Neural cell (in vitro differentiated cells): ENCODE results near the gene MRPS35. TPM values are rescaled to one million over a fixed set of nuclear protein-coding genes. Genes with fewer than 3 reads are reported as not detected.

ENCODE experiments used
- H2AFZ ChIP-seq: fragments of 200-600, 300-800 bp; sonication (generic), shearing (Covaris generic); 2 replicates; pipeline ENCODE4 v1.6.0; 2014; ENCODE audit warnings: low read depth, mild to moderate bottlenecking, antibody characterized with exemption, low read length, moderate library complexity
- H3F3A ChIP-seq: fragments of 200-600 bp; shearing (Covaris generic); 2 replicates; pipeline ENCODE4 v1.6.1; 2016; ENCODE audit warnings: mild to moderate bottlenecking, moderate library complexity, mixed read lengths, antibody characterized with exemption, low read length; ENCODE audit not compliant: insufficient read depth, poor library complexity, severe bottlenecking
- H3K27ac ChIP-seq: fragments of 200-600, 300-800 bp; sonication (generic), shearing (Covaris generic); 2 replicates; pipeline ENCODE4 v1.5.1; 2014; ENCODE audit warnings: mild to moderate bottlenecking, low read length, moderate library complexity
- H3K27me3 ChIP-seq: fragments of 300-800, 200-600 bp; sonication (generic), shearing (Covaris generic); 2 replicates; pipeline ENCODE4 v1.6.0; 2014; ENCODE audit warnings: mild to moderate bottlenecking, low read depth, low read length, moderate library complexity; ENCODE audit not compliant: insufficient read depth
- H3K36me3 ChIP-seq: fragments of 300-800, 200-600 bp; sonication (generic), shearing (Covaris generic); 2 replicates; pipeline ENCODE4 v1.5.1; 2014; ENCODE audit warnings: mild to moderate bottlenecking, antibody characterized with exemption, low read length, moderate library complexity; ENCODE audit not compliant: insufficient read depth
- H3K4me2 ChIP-seq: fragments of 300-800, 200-600 bp; sonication (generic), shearing (Covaris generic); 2 replicates; pipeline ENCODE4 v1.6.0; 2014; ENCODE audit warnings: mild to moderate bottlenecking, low read length
- H3K4me3 ChIP-seq: fragments of 300-800, 200-600 bp; sonication (generic), shearing (Covaris generic); 2 replicates; pipeline ENCODE4 v1.5.1; 2014; ENCODE audit warnings: mild to moderate bottlenecking, low read length, moderate library complexity
- H3K79me2 ChIP-seq: fragments of 200-600 bp; shearing (Covaris generic); replicated peaks from 2 replicates; pipeline ENCODE4 v1.6.0; 2014; ENCODE audit warnings: mild to moderate bottlenecking, low read length, moderate library complexity; ENCODE audit not compliant: insufficient read depth
- H3K9ac ChIP-seq: fragments of 300-800, 200-600 bp; sonication (generic), shearing (Covaris generic); 2 replicates; pipeline ENCODE4 v1.6.1; 2016; ENCODE audit warnings: mild to moderate bottlenecking, low read length, mixed read lengths
- H3K9me2 ChIP-seq: fragments of 200-600 bp; shearing (Covaris generic); 2 replicates; pipeline ENCODE4 v1.6.1; 2016; ENCODE audit warnings: mild to moderate bottlenecking, low read length, mixed read lengths; ENCODE audit not compliant: insufficient read depth
- H3K9me3 ChIP-seq: fragments of 200-600, 300-800 bp; sonication (generic), shearing (Covaris generic); 2 replicates; pipeline ENCODE4 v1.6.1; 2016; ENCODE audit warnings: mild to moderate bottlenecking, mixed run types, low read length, moderate library complexity, mixed read lengths
- H4K20me1 ChIP-seq: fragments of 200-600 bp; shearing (Covaris generic); 2 replicates; pipeline ENCODE4 v1.6.1; 2016; ENCODE audit warnings: mild to moderate bottlenecking, mixed run types; ENCODE audit not compliant: insufficient read depth
- EP300 ChIP-seq: fragments of 450-650 bp; conservative IDR thresholded peaks from 2 replicates; pipeline ENCODE4 v1.6.1; 2014; ENCODE audit warnings: antibody characterized with exemption, mild to moderate bottlenecking, moderate library complexity; ENCODE audit not compliant: poor library complexity, severe bottlenecking
- EZH2 ChIP-seq: fragments of 200-600, 300-800 bp; shearing (Covaris generic), sonication (generic); IDR thresholded peaks from 2 replicates; pipeline ENCODE4 v1.6.1; 2014; ENCODE audit warnings: antibody characterized with exemption, low read length, borderline replicate concordance, mild to moderate bottlenecking; ENCODE audit not compliant: insufficient read depth, poor library complexity, severe bottlenecking
- MXI1 ChIP-seq: fragments of 450-650 bp; conservative IDR thresholded peaks from 2 replicates; pipeline ENCODE4 v1.6.1; 2014; ENCODE audit warnings: antibody characterized with exemption, mild to moderate bottlenecking; ENCODE audit not compliant: poor library complexity, severe bottlenecking
- POLR2AphosphoS5 ChIP-seq: IDR thresholded peaks from 2 replicates; pipeline ENCODE4 v1.6.1; 2012
- RAD21 ChIP-seq: fragments of 450-650 bp; conservative IDR thresholded peaks from 2 replicates; pipeline ENCODE4 v1.6.1; 2014; ENCODE audit warnings: antibody characterized with exemption, mild to moderate bottlenecking, moderate library complexity
- SMC3 ChIP-seq: fragments of 450-650 bp; conservative IDR thresholded peaks from 2 replicates; pipeline ENCODE4 v1.6.1; 2014; ENCODE audit warnings: antibody characterized with exemption, mild to moderate bottlenecking, moderate library complexity; ENCODE audit not compliant: poor library complexity
- TAF1 ChIP-seq: IDR thresholded peaks from 2 replicates; pipeline ENCODE4 v1.6.1; 2012; ENCODE audit warnings: low read depth
- polyA plus RNA-seq: library from polyadenylated mRNA; depleted of rRNA; stranded (reverse); fragments of >200 nt; gene quantifications from 2 replicates; pipeline ENCODE4 v1.2.3, GENCODE V29; 2014
- TF ChIP-seq, protein P1 (sequence below): fragments of 450-650 bp; IDR thresholded peaks from 2 replicates; pipeline ENCODE4 v1.5.1; 2014; ENCODE audit warnings: antibody characterized with exemption, mild to moderate bottlenecking, moderate library complexity; ENCODE audit not compliant: poor library complexity, severe bottlenecking
- TF ChIP-seq, protein P2 (sequence below): IDR thresholded peaks from 2 replicates; pipeline ENCODE4 v1.6.1; 2012; ENCODE audit warnings: borderline replicate concordance

Gene MRPS35
- polyA plus RNA-seq, 1 donor from 2014 or later, result 105 TPM

DNA sequence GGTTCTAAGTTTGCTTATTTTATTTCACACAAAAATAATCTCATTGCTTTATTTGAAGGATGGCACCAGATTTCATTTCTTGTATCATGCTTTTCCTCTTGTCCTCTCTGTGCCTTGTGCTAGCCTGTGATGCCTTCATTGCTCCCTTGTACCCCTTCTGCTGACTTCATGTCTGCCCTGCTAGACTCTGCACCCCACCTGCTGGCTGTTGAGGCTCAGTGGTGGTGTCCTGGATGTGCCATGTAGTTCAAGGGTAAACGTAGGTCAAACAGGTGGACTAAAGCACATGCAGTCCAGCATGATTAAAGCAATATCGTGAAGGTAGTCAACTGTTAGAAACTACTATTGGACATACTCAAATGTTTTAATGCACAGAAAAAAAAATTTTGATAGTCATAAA, 21.6 kb downstream of the MRPS35 start:
- H3K27me3 ChIP-seq, result no peaks in the 10 kb centered on the region
- no peak overlapping the region for H2AFZ ChIP-seq
- no peak overlapping the region for H3K4me2 ChIP-seq
- no peak overlapping the region for H3K4me3 ChIP-seq
- TF ChIP-seq POLR2AphosphoS5 (no peak), RAD21 (no peak), TAF1 (no peak), MXI1 (no peak), EZH2 (no peak), SMC3 (no peak), EP300 (no peak)
- TF ChIP-seq, protein P1, sequence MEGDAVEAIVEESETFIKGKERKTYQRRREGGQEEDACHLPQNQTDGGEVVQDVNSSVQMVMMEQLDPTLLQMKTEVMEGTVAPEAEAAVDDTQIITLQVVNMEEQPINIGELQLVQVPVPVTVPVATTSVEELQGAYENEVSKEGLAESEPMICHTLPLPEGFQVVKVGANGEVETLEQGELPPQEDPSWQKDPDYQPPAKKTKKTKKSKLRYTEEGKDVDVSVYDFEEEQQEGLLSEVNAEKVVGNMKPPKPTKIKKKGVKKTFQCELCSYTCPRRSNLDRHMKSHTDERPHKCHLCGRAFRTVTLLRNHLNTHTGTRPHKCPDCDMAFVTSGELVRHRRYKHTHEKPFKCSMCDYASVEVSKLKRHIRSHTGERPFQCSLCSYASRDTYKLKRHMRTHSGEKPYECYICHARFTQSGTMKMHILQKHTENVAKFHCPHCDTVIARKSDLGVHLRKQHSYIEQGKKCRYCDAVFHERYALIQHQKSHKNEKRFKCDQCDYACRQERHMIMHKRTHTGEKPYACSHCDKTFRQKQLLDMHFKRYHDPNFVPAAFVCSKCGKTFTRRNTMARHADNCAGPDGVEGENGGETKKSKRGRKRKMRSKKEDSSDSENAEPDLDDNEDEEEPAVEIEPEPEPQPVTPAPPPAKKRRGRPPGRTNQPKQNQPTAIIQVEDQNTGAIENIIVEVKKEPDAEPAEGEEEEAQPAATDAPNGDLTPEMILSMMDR, result no peak
- TF ChIP-seq, protein P2, sequence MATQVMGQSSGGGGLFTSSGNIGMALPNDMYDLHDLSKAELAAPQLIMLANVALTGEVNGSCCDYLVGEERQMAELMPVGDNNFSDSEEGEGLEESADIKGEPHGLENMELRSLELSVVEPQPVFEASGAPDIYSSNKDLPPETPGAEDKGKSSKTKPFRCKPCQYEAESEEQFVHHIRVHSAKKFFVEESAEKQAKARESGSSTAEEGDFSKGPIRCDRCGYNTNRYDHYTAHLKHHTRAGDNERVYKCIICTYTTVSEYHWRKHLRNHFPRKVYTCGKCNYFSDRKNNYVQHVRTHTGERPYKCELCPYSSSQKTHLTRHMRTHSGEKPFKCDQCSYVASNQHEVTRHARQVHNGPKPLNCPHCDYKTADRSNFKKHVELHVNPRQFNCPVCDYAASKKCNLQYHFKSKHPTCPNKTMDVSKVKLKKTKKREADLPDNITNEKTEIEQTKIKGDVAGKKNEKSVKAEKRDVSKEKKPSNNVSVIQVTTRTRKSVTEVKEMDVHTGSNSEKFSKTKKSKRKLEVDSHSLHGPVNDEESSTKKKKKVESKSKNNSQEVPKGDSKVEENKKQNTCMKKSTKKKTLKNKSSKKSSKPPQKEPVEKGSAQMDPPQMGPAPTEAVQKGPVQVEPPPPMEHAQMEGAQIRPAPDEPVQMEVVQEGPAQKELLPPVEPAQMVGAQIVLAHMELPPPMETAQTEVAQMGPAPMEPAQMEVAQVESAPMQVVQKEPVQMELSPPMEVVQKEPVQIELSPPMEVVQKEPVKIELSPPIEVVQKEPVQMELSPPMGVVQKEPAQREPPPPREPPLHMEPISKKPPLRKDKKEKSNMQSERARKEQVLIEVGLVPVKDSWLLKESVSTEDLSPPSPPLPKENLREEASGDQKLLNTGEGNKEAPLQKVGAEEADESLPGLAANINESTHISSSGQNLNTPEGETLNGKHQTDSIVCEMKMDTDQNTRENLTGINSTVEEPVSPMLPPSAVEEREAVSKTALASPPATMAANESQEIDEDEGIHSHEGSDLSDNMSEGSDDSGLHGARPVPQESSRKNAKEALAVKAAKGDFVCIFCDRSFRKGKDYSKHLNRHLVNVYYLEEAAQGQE, result no peak
- H3K9me2 ChIP-seq, result no peaks in the 10 kb centered on the region
- no peaks in the 10 kb centered on the region for H3K9me3 ChIP-seq
- H3F3A ChIP-seq, result no peaks in the 10 kb centered on the region
- H4K20me1 ChIP-seq, result no peaks in the 10 kb centered on the region
- H3K79me2 ChIP-seq, result no peaks in the 10 kb centered on the region
- peaks cover 6% of the 10 kb centered on the region for H3K36me3 ChIP-seq
- H3K9ac ChIP-seq, result no peak overlapping the region
- no peak overlapping the region for H3K27ac ChIP-seq

DNA sequence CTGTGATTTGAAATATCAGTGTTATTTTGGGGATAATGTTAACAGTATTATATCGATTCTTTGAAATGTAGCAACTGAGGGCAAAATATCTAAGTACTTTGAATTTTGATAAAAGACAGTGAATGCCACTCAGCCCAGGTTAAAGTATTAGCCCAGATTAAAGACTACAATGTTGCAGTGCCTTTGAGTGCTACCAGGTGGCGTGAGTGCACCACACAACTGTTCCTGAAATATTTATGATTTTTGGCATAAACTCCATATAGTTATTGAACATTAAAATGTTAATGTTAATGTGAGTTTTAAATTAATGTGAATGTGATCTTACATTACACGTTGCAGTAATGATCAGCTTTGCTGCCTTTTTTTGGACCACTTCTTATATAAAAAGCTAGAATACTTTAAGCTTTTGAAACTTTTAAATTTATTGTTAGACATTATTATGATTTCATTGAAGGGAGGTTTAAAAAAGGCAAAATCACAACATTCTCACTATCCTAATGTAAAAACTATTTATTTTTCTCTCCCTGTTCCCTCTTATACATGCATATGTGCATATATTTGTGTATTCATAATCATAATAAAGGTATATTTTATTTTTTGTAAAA, 22.5 kb downstream of the MRPS35 start:
- no peaks in the 10 kb centered on the region for H3F3A ChIP-seq
- H3K4me2 ChIP-seq, result no peak overlapping the region
- no peaks in the 10 kb centered on the region for H4K20me1 ChIP-seq
- no peak overlapping the region for H3K4me3 ChIP-seq
- no peak overlapping the region for H3K27ac ChIP-seq
- no peaks in the 10 kb centered on the region for H3K79me2 ChIP-seq
- peaks cover 6% of the 10 kb centered on the region for H3K36me3 ChIP-seq
- H3K27me3 ChIP-seq, result no peaks in the 10 kb centered on the region
- H3K9me2 ChIP-seq, result no peaks in the 10 kb centered on the region
- no peaks in the 10 kb centered on the region for H3K9me3 ChIP-seq
- TF ChIP-seq, protein P1, result peak; percentile 89
- no peak for TF ChIP-seq EP300
- peak; percentile 89 for TF ChIP-seq SMC3
- TF ChIP-seq RAD21, result peak; percentile 90
- TF ChIP-seq EZH2, result no peak
- H3K9ac ChIP-seq, result no peak overlapping the region
- H2AFZ ChIP-seq, result no peak overlapping the region
